ENCODE data around the gene ABCA12.

Gene ABCA12

GRCh38 chr2:215036314-215036713 is 102.1 kb downstream of the ABCA12 start:
- CTCF ChIA-PET, result interaction anchor here (0.9 kb wide), 1 partner anchor 9 kb away, joined by 3 read pairs; no protein-coding TSS in a partner anchor
- DNase-seq (ENCODE audit: extremely low spot score), result no peak
- TF ChIP-seq CTCF (IDR thresholded peaks at IDR 0.05; ENCODE audit: control extremely low read depth, extremely low read depth, low read depth, missing control alignments), result no peak
- POLR2A ChIA-PET, result no interaction called here

DNA sequence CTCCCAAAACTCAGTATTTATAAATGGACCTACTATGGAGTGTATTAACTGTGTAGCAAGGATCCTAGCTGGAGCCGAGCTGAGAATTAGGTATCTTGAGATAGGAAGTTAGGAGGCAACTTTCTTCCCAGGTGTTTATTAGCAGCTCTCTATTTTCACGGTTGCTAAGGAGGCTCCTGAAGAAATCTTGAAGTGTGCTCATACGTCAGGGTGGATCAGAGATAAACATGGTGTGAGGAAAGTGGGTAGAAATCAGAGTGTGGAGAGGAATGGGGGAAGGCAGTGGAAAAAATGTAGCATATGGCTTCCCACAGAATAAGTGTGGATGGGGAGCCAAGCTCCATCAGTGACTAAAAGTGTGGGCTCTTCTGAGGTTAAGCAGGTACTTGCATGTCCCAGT is 104.3 kb downstream of the ABCA12 start:
- no peak for TF ChIP-seq CTCF (IDR thresholded peaks at IDR 0.05; ENCODE audit: control extremely low read depth, extremely low read depth, low read depth, missing control alignments)
- no peak for DNase-seq (ENCODE audit: extremely low spot score)
- POLR2A ChIA-PET, result no interaction called here
- CTCF ChIA-PET, result interaction anchor here (1.0 kb wide), 1 partner anchor 15 kb away, joined by 3 read pairs; no protein-coding TSS in a partner anchor

GRCh38 chr2:215032153-215032552 is 106.3 kb downstream of the ABCA12 start:
- DNase-seq (ENCODE audit: extremely low spot score), result no peak

GRCh38 chr2:215031321-215031720 is 107.1 kb downstream of the ABCA12 start:
- no peak for DNase-seq (ENCODE audit: extremely low spot score)
- no peak for TF ChIP-seq CTCF (IDR thresholded peaks at IDR 0.05; ENCODE audit: control extremely low read depth, extremely low read depth, low read depth, missing control alignments)
- CTCF ChIA-PET, result no interaction called here
- POLR2A ChIA-PET, result no interaction called here

More at GRCh38 chr2:215032153-215032552, 106.3 kb downstream of the ABCA12 start:
- ChIA-PET POLR2A (no interaction called here), CTCF (interaction anchor here (0.7 kb wide), 1 partner anchor 122 kb away, joined by 3 read pairs; no protein-coding TSS in a partner anchor)
- TF ChIP-seq CTCF (IDR thresholded peaks at IDR 0.05; ENCODE audit: control extremely low read depth, extremely low read depth, low read depth, missing control alignments), result no peak

DNA sequence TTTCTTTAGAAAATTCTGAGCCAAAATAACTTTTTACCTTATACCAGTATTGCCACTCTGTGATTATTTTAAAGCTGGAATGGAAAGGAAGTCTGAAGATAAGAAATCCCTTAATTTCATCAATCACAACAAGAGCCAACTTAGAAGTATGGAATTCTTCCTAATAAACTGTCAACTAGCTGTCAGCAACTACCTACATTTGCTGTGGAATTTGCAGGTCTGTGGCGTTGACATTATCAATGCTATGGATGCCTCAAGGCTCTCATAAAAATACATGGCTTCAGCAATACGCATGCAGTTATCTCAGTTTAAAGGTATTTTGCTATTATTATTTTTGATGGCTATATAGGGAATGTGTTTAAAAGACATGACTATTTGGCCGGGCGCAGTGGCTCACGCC is 108.5 kb downstream of the ABCA12 start:
- no peak for DNase-seq (ENCODE audit: extremely low spot score)
- ChIA-PET POLR2A (no interaction called here), CTCF (interaction anchor here (2.0 kb wide), 1 partner anchor 8 kb away, joined by 5 read pairs; no protein-coding TSS in a partner anchor)
- TF ChIP-seq CTCF (IDR thresholded peaks at IDR 0.05; ENCODE audit: control extremely low read depth, extremely low read depth, low read depth, missing control alignments), result no peak

- no peak for DNase-seq (ENCODE audit: extremely low spot score)
- POLR2A ChIA-PET, result no interaction called here
- TF ChIP-seq CTCF (IDR thresholded peaks at IDR 0.05; ENCODE audit: control extremely low read depth, extremely low read depth, low read depth, missing control alignments), result no peak
- CTCF ChIA-PET, result interaction anchor here (1.3 to 2.0 kb wide), 2 partner anchors 7 to 10 kb away, joined by 3 to 5 read pairs; no protein-coding TSS in a partner anchor
Observed at GRCh38 chr2:215028231-215028630, 110.2 kb downstream of the ABCA12 start.

DNA sequence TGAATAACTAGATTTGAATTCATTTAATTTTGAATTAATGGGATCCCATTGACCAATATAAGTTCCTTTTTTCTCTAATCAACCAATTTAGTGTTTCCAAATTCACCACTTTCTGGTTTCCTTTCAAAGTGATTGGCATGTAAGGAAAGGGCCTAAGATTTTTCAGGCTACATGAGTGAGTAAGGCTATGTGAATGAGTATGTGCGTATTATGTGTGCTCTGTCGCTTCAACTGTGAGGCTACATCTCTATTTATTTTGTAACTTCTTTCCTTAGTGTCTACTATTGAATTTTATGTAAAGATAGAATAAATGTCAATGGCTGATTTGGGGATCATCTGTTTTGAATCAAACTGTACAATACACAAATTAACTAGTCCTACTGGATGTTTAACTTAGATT is 110.6 kb downstream of the ABCA12 start:
- ChIA-PET CTCF (no interaction called here), POLR2A (no interaction called here)
- no peak for TF ChIP-seq CTCF (IDR thresholded peaks at IDR 0.05; ENCODE audit: control extremely low read depth, extremely low read depth, low read depth, missing control alignments)
- DNase-seq (ENCODE audit: extremely low spot score), result no peak

Measured in GM10248 (cell line).